HCT116 (cell line): ENCODE results near the gene NDUFB7. TPM values are rescaled to one million over a fixed set of nuclear protein-coding genes. Genes with fewer than 3 reads are reported as not detected.

Source experiments
- ATAC-seq: fragments of 200-7000 bp; cut with Tn5 transposase; 2 replicates; pipeline ENCODE4 v1.9.1; 2020; ENCODE audit warnings: mild to moderate bottlenecking, moderate library complexity
- BruUV-seq: library from RNA; stranded (reverse); fragments of 400-500 nt; replicated peaks from 2 replicates; lab custom pipeline; 2021; lab: Mats Ljungman, UMichigan
- CTCF ChIA-PET: fragments of 300-600 bp; sonication (Branson Sonifier 250); formaldehyde crosslinking; loops from one replicate; lab custom pipeline; 2021; ENCODE audit warnings: antibody characterized with exemption; lab: Charles Lee
- POLR2A ChIA-PET: fragments of 300-600, 350-600 bp; sonication (Branson Sonifier 250); formaldehyde crosslinking; loops from one replicate; lab custom pipeline; 2021; ENCODE audit warnings: antibody characterized with exemption; lab: Charles Lee
- RAD21 ChIA-PET, 2 experiments: fragments of 300-600 bp; sonication (Branson Sonifier 250); formaldehyde crosslinking; loops; one replicate each; lab custom pipeline; 2023; ENCODE audit warnings: low total read pairs in 2 of 2; ENCODE audit not compliant: uncharacterized antibody in 2 of 2, unreplicated experiment in 2 of 2, low non-redundant PET in 1 of 2; lab: Charles Lee
- DNase-seq: peaks from one replicate; pipeline ENCODE4 v3.0.0-alpha.2; 2010; ENCODE audit warnings: low read depth, low spot score
- H2AFZ ChIP-seq: fragments of 200-600 bp; shearing (Covaris generic), sonication (generic); 2 replicates; pipeline ENCODE4 v1.6.1; 2017; ENCODE audit warnings: low read depth, mixed run types, mixed read lengths, antibody characterized with exemption, low read length; ENCODE audit not compliant: poor library complexity, severe bottlenecking
- H3K27ac ChIP-seq: 2 replicates; pipeline ENCODE4 v1.5.1; 2012; ENCODE audit warnings: low read depth, low read length
- H3K27me3 ChIP-seq: fragments of 200-600 bp; sonication (generic); 2 replicates; pipeline ENCODE4 v1.6.1; 2016; ENCODE audit warnings: mixed run types, low read length, mixed read lengths; ENCODE audit not compliant: insufficient read depth
- H3K36me3 ChIP-seq, 2 experiments: fragments of 200-500 bp in 1 of 2; fragments of 200-600 bp in 1 of 2; sonication (Bioruptor generic) in 1 of 2; sonication (generic) in 1 of 2; 2 replicates each; pipeline versions ENCODE4 v1.5.1 to v1.6.1; 2014 to 2016; ENCODE audit warnings: low read length in 2 of 2, inconsistent platforms in 1 of 2, mixed read lengths in 1 of 2, mixed run types in 1 of 2; ENCODE audit not compliant: insufficient read depth in 2 of 2, control insufficient read depth in 1 of 2
- H3K4me1 ChIP-seq, 2 experiments: fragments of 200-600 bp in 1 of 2; sonication (generic) in 1 of 2; 2 replicates each; pipeline versions ENCODE4 v1.5.1 to v1.6.1; 2012 to 2017; ENCODE audit warnings: low read length in 2 of 2, inconsistent platforms in 1 of 2, mild to moderate bottlenecking in 1 of 2, mixed read lengths in 1 of 2, mixed run types in 1 of 2, moderate library complexity in 1 of 2; ENCODE audit not compliant: insufficient read depth in 2 of 2, control insufficient read depth in 1 of 2
- H3K4me2 ChIP-seq: fragments of 200-600 bp; sonication (generic); 2 replicates; pipeline ENCODE4 v1.6.1; 2017; ENCODE audit warnings: mixed run types, low read length, mixed read lengths
- H3K4me3 ChIP-seq, 2 experiments: fragments of 200-600 bp in 1 of 2; sonication (generic) in 1 of 2; replicated peaks in 1 of 2; 2 replicates each; pipeline ENCODE4 v1.5.1; 2011 to 2016; ENCODE audit warnings: low read length in 2 of 2, control low read depth in 1 of 2, low read depth in 1 of 2, mild to moderate bottlenecking in 1 of 2, mixed read lengths in 1 of 2, mixed run types in 1 of 2
- H3K79me2 ChIP-seq: fragments of 200-600 bp; sonication (generic); 2 replicates; pipeline ENCODE4 v1.6.1; 2017; ENCODE audit warnings: mild to moderate bottlenecking, mixed run types, low read length, moderate library complexity, mixed read lengths; ENCODE audit not compliant: insufficient read depth
- H3K9ac ChIP-seq: fragments of 200-600 bp; sonication (generic); 2 replicates; pipeline ENCODE4 v1.6.1; 2016; ENCODE audit warnings: low read length, mixed read lengths
- H3K9me2 ChIP-seq: fragments of 200-600 bp; sonication (generic), shearing (Covaris generic); 2 replicates; pipeline ENCODE4 v1.6.1; 2017; ENCODE audit warnings: mixed run types, mild to moderate bottlenecking, moderate library complexity; ENCODE audit not compliant: insufficient read depth
- H3K9me3 ChIP-seq, 2 experiments: fragments of 200-500 bp in 1 of 2; fragments of 200-600 bp in 1 of 2; sonication (Bioruptor generic) in 1 of 2; sonication (generic) in 1 of 2; 2 replicates each; pipeline ENCODE4 v1.6.1; 2014 to 2017; ENCODE audit warnings: low read length in 2 of 2, mixed read lengths in 2 of 2, inconsistent platforms in 1 of 2, low read depth in 1 of 2, mild to moderate bottlenecking in 1 of 2, mixed run types in 1 of 2, moderate library complexity in 1 of 2; ENCODE audit not compliant: control insufficient read depth in 1 of 2, insufficient read depth in 1 of 2
- H4K20me1 ChIP-seq: fragments of 200-600 bp; sonication (generic), shearing (Covaris generic); 2 replicates; pipeline ENCODE4 v1.6.1; 2017; ENCODE audit warnings: mixed run types, mild to moderate bottlenecking, moderate library complexity; ENCODE audit not compliant: insufficient read depth
- CBX3 ChIP-seq: IDR thresholded peaks from 2 replicates; pipeline ENCODE4 v1.6.1; 2012; ENCODE audit warnings: low read depth
- CEBPB ChIP-seq: IDR thresholded peaks from 2 replicates; pipeline ENCODE4 v1.6.1; 2012; ENCODE audit warnings: low read depth
- EGR1 ChIP-seq: IDR thresholded peaks from 2 replicates; pipeline ENCODE4 v1.6.1; 2012; ENCODE audit warnings: low read depth
- ELF1 ChIP-seq: IDR thresholded peaks from 2 replicates; pipeline ENCODE4 v1.6.1; 2012; ENCODE audit warnings: low read depth, borderline replicate concordance
- EZH2 ChIP-seq: fragments of 200-600 bp; sonication (generic); IDR thresholded peaks from 2 replicates; pipeline ENCODE4 v1.6.1; 2017; ENCODE audit warnings: antibody characterized with exemption, mixed run types
- EZH2phosphoT487 ChIP-seq: fragments of 200-600 bp; IDR thresholded peaks from 2 replicates; pipeline ENCODE4 v1.6.1; 2018; ENCODE audit warnings: antibody characterized with exemption, borderline replicate concordance
- FOSL1 ChIP-seq: IDR thresholded peaks from 2 replicates; pipeline ENCODE4 v1.6.1; 2012; ENCODE audit warnings: low read depth
- JUND ChIP-seq: IDR thresholded peaks from 2 replicates; pipeline ENCODE4 v1.6.1; 2012
- POLR2A ChIP-seq: IDR thresholded peaks from 2 replicates; pipeline ENCODE4 v1.7.0; 2011; ENCODE audit warnings: borderline replicate concordance; ENCODE audit not compliant: insufficient read depth, insufficient read length; ENCODE audit errors: extremely low read depth
- POLR2AphosphoS5 ChIP-seq: IDR thresholded peaks from 2 replicates; pipeline ENCODE4 v1.6.1; 2011; ENCODE audit warnings: mild to moderate bottlenecking, low read depth, low read length, moderate library complexity
- RAD21 ChIP-seq: IDR thresholded peaks from 2 replicates; pipeline ENCODE4 v1.6.1; 2012; ENCODE audit warnings: low read depth, mild to moderate bottlenecking
- SIN3A ChIP-seq: IDR thresholded peaks from 2 replicates; pipeline ENCODE4 v1.6.1; 2012; ENCODE audit warnings: low read depth
- SRF ChIP-seq: IDR thresholded peaks from 2 replicates; pipeline ENCODE4 v1.6.1; 2012; ENCODE audit warnings: low read depth
- ZFX ChIP-seq: fragments of 450-650 bp; IDR thresholded peaks from 2 replicates; pipeline ENCODE4 v1.6.1; 2017
- intact Hi-C: fragments of 100-400 bp; cut with micrococcal nuclease; formaldehyde crosslinking; loops from 2 replicates; pipeline ENCODE4 v1.10.0; 2022
- total RNA-seq: library from RNA; stranded (reverse); gene quantifications from one replicate; pipeline ENCODE4 v1.2.1, GENCODE V29; 2021; ENCODE audit not compliant: unreplicated experiment
- TF ChIP-seq, protein P1 (sequence below): IDR thresholded peaks from 2 replicates; pipeline ENCODE4 v1.6.1; 2012
- TF ChIP-seq, protein P2 (sequence below): IDR thresholded peaks from 2 replicates; pipeline ENCODE4 v1.6.1; 2012
- TF ChIP-seq, protein P3 (sequence below): IDR thresholded peaks from 2 replicates; pipeline ENCODE4 v1.6.1; 2012; ENCODE audit warnings: low read depth
- TF ChIP-seq, protein P4 (sequence below): IDR thresholded peaks from 2 replicates; pipeline ENCODE4 v1.6.1; 2011; ENCODE audit warnings: mild to moderate bottlenecking, low read length, moderate library complexity; ENCODE audit not compliant: insufficient replicate concordance; ENCODE audit errors: extremely low read depth
- TF ChIP-seq, protein P5 (sequence below), 3 experiments: fragments of 200-600 bp in 1 of 3; sonication (generic) in 1 of 3; IDR thresholded peaks in 2 of 3; conservative IDR thresholded peaks in 1 of 3; 2 replicates each; pipeline ENCODE4 v1.5.1; 2012 to 2017; ENCODE audit warnings: low read depth in 2 of 3, low read length in 2 of 3, antibody characterized with exemption in 1 of 3, borderline replicate concordance in 1 of 3, control low read depth in 1 of 3, mild to moderate bottlenecking in 1 of 3, mixed read lengths in 1 of 3, mixed run types in 1 of 3, moderate library complexity in 1 of 3; ENCODE audit not compliant: insufficient read depth in 1 of 3

Gene NDUFB7
- total RNA-seq, 1 experiment from 2014 or later: 167 TPM

DNA sequence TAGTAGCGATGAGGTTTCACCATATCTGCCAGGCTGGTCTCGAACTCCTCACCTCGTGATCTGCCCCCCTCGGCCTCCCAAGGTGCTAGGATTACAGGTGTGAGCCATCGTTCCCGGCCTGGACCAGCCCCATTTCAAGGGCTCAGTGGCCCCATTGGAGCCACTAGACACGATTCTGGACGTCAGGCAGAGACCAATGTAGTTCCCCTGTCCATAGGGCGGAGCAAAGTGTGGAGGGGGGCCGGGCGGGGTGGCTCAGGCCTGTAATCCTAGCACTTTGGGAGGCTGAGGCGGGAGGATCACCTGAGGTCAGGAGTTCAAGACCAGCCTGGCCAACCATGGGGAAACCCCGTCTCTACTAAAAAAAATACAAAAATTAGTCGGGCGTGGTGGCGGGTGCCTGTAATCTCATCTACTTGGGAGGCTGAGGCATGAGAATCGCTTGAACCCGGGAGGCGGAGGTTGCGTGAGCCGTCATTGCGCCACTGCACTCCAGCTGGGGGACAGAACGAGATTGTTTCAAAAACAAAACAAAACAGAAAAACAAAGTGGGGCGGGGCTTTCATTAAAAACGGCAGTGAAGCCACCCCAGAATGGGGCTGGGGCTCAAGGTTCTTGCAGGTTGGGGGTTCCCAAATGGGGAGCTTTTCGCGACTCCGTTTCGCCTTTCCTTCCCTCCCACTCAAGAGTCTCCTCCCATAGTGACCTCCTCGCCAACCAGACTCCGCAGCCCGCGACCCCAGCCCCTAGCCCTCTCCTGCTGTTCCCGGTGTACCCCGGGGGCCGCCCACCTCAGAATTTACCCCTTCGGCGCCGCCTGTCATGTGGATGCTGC is 43.2 kb downstream of the NDUFB7 start:
- TF ChIP-seq, protein P1, sequence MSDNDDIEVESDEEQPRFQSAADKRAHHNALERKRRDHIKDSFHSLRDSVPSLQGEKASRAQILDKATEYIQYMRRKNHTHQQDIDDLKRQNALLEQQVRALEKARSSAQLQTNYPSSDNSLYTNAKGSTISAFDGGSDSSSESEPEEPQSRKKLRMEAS: no peak; the same call in 1 of the 2 replicates
- no peak for TF ChIP-seq CBX3
- TF ChIP-seq, protein P2, sequence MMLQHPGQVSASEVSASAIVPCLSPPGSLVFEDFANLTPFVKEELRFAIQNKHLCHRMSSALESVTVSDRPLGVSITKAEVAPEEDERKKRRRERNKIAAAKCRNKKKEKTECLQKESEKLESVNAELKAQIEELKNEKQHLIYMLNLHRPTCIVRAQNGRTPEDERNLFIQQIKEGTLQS: no peak
- TF ChIP-seq JUND: no peak
- no peak for TF ChIP-seq POLR2AphosphoS5
- TF ChIP-seq CEBPB: no peak
- no peak for TF ChIP-seq EZH2
- TF ChIP-seq, protein P3, sequence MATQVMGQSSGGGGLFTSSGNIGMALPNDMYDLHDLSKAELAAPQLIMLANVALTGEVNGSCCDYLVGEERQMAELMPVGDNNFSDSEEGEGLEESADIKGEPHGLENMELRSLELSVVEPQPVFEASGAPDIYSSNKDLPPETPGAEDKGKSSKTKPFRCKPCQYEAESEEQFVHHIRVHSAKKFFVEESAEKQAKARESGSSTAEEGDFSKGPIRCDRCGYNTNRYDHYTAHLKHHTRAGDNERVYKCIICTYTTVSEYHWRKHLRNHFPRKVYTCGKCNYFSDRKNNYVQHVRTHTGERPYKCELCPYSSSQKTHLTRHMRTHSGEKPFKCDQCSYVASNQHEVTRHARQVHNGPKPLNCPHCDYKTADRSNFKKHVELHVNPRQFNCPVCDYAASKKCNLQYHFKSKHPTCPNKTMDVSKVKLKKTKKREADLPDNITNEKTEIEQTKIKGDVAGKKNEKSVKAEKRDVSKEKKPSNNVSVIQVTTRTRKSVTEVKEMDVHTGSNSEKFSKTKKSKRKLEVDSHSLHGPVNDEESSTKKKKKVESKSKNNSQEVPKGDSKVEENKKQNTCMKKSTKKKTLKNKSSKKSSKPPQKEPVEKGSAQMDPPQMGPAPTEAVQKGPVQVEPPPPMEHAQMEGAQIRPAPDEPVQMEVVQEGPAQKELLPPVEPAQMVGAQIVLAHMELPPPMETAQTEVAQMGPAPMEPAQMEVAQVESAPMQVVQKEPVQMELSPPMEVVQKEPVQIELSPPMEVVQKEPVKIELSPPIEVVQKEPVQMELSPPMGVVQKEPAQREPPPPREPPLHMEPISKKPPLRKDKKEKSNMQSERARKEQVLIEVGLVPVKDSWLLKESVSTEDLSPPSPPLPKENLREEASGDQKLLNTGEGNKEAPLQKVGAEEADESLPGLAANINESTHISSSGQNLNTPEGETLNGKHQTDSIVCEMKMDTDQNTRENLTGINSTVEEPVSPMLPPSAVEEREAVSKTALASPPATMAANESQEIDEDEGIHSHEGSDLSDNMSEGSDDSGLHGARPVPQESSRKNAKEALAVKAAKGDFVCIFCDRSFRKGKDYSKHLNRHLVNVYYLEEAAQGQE: no peak
- TF ChIP-seq ZFX: no peak
- TF ChIP-seq RAD21: no peak
- TF ChIP-seq EZH2phosphoT487: no peak
- no peak for TF ChIP-seq EGR1
- no peak for TF ChIP-seq FOSL1
- no peak for TF ChIP-seq SRF
- TF ChIP-seq, protein P4, sequence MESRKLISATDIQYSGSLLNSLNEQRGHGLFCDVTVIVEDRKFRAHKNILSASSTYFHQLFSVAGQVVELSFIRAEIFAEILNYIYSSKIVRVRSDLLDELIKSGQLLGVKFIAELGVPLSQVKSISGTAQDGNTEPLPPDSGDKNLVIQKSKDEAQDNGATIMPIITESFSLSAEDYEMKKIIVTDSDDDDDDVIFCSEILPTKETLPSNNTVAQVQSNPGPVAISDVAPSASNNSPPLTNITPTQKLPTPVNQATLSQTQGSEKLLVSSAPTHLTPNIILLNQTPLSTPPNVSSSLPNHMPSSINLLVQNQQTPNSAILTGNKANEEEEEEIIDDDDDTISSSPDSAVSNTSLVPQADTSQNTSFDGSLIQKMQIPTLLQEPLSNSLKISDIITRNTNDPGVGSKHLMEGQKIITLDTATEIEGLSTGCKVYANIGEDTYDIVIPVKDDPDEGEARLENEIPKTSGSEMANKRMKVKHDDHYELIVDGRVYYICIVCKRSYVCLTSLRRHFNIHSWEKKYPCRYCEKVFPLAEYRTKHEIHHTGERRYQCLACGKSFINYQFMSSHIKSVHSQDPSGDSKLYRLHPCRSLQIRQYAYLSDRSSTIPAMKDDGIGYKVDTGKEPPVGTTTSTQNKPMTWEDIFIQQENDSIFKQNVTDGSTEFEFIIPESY: no peak
- no peak for TF ChIP-seq ELF1
- no peak for TF ChIP-seq SIN3A
- TF ChIP-seq POLR2A: no peak
- TF ChIP-seq, protein P5, sequence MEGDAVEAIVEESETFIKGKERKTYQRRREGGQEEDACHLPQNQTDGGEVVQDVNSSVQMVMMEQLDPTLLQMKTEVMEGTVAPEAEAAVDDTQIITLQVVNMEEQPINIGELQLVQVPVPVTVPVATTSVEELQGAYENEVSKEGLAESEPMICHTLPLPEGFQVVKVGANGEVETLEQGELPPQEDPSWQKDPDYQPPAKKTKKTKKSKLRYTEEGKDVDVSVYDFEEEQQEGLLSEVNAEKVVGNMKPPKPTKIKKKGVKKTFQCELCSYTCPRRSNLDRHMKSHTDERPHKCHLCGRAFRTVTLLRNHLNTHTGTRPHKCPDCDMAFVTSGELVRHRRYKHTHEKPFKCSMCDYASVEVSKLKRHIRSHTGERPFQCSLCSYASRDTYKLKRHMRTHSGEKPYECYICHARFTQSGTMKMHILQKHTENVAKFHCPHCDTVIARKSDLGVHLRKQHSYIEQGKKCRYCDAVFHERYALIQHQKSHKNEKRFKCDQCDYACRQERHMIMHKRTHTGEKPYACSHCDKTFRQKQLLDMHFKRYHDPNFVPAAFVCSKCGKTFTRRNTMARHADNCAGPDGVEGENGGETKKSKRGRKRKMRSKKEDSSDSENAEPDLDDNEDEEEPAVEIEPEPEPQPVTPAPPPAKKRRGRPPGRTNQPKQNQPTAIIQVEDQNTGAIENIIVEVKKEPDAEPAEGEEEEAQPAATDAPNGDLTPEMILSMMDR (IDR thresholded peaks at IDR 0.05 in 2 of 3, conservative IDR thresholded peaks at IDR 0.05 in 1 of 3; ENCODE audit: borderline replicate concordance in 1 of 3, insufficient read depth in 1 of 3, low read depth in 2 of 3, low read length in 2 of 3): no peak
- peak overlapping the region; percentile 48 to 59 for H3K4me3 ChIP-seq
- peaks cover 11 to 43% of the 10 kb centered on the region in 2 experiments for H3K4me1 ChIP-seq
- intact Hi-C loops: no loop called here
- BruUV-seq: no TSS peak
- H3K36me3 ChIP-seq: 0 out of 4 replicates have a peak, but pooled peaks cover 0 to 2% of the 10 kb centered on the region in 2 experiments
- H3K27me3 ChIP-seq: no peaks in the 10 kb centered on the region
- H3K9ac ChIP-seq: peak overlapping the region; percentile 60
- H3K9me3 ChIP-seq: no peaks in the 10 kb centered on the region
- H3K27ac ChIP-seq: peak overlapping the region; percentile 39; the same call in 1 of the 2 replicates
- no peak for ATAC-seq
- ChIA-PET RAD21 (no interaction called here), POLR2A (interaction anchor here (1.0 to 2.2 kb wide), 2 partner anchors 9 to 15 kb away, joined by 3 to 9 read pairs; partner anchors contain the start of gene DNAJB1), CTCF (no interaction called here)
- 0 out of 2 replicates have a peak, but pooled peaks cover 5% of the 10 kb centered on the region for H4K20me1 ChIP-seq
- H2AFZ ChIP-seq: no peak overlapping the region
- H3K9me2 ChIP-seq: no peaks in the 10 kb centered on the region
- H3K4me2 ChIP-seq: peak overlapping the region; percentile 80
- H3K79me2 ChIP-seq: peaks cover 41% of the 10 kb centered on the region
- no peak for DNase-seq
